ENCODE data around the gene CDH23. TPM values are rescaled to one million over a fixed set of nuclear protein-coding genes. Genes with fewer than 3 reads are reported as not detected.

Gene CDH23
- total and polyA plus RNA-seq, 10 of the 15 experiments (the other 5 are each of a cell fraction or from before 2014, with no cell fraction given), result 0.09 to 0.40 (median 0.15) TPM; not detected in 1

- TF ChIP-seq E2F8 (IDR thresholded peaks at IDR 0.05; ENCODE audit: low read depth, partially characterized antibody), result no peak
Measured at GRCh38 chr10:71568896-71569492, 172.3 kb downstream of the CDH23 start (continued).

GRCh38 chr10:71569775-71570588 lies 173.3 kb downstream of the CDH23 start:
- WGBS (ENCODE audit: insufficient coverage, insufficient replicate concordance, low lambda C conversion rate, missing lambda C conversion rate), result 20% methylated on average over 6 of the region's 6 CpGs
- SMC1A ChIA-PET (ENCODE audit: uncharacterized antibody, unreplicated experiment), result interaction anchor here (0.6 to 4.1 kb wide), 28 partner anchors 9 to 1567 kb away, joined by 3 to 29 read pairs (median 4); partner anchors contain the start of gene SLC29A3
- H3K4me2 ChIP-seq (ENCODE audit: control insufficient read depth, insufficient read depth), result no peak overlapping the region
- RAD21 ChIA-PET (ENCODE audit: unreplicated experiment), result interaction anchor here (0.5 to 3.9 kb wide), 11 partner anchors 40 to 255 kb away, joined by 3 to 35 read pairs (median 6); partner anchors contain the start of gene SLC29A3
- H3K79me2 ChIP-seq (ENCODE audit: control insufficient read depth, insufficient read depth, low read length), result no peaks in the 10 kb centered on the region
- H3K9ac ChIP-seq (ENCODE audit: control insufficient read depth, insufficient read depth, low read length), result no peak overlapping the region
- H3K27ac ChIP-seq (ENCODE audit: control insufficient read depth, insufficient read depth), result no peak overlapping the region
- no peak for DNase-seq (ENCODE audit: low read depth, low spot score)
- H3K4me1 ChIP-seq (ENCODE audit: control insufficient read depth, insufficient read depth, low read length), result no peaks in the 10 kb centered on the region
- ATAC-seq, result peak; percentile 86
- H3K36me3 ChIP-seq (ENCODE audit: control insufficient read depth in 2 of 2, insufficient read depth in 2 of 2, low read length in 1 of 2), result no peaks in the 10 kb centered on the region
- no peaks in the 10 kb centered on the region for H3K9me3 ChIP-seq (replicated peaks; ENCODE audit: control insufficient read depth, insufficient read depth, low read length)
- no TSS peak for BruUV-seq (replicated peaks)
- no peak overlapping the region for H3K4me3 ChIP-seq
- H2AFZ ChIP-seq (ENCODE audit: control insufficient read depth, low read depth, low read length), result no peak overlapping the region
- peak; percentile 80 for FAIRE-seq
- CTCF ChIA-PET, result interaction anchor here (0.6 to 6.2 kb wide), 46 partner anchors 8 to 582 kb away, joined by 3 to 148 read pairs (median 4); partner anchors contain the start of gene SLC29A3
- POLR2A ChIA-PET, result interaction anchor here (0.6 kb wide), 1 partner anchor 352 kb away, joined by 3 read pairs; no protein-coding TSS in a partner anchor
- peaks cover 0 to 7% of the 10 kb centered on the region in 2 experiments; a peak in 2 of 4 replicates for H3K27me3 ChIP-seq (replicated peaks in 1 of 2; ENCODE audit: control insufficient read depth in 2 of 2, insufficient read depth in 2 of 2, low read length in 1 of 2)
- in situ Hi-C loops (cut with MboI), result loop anchor here (5.0 kb wide), 1 partner anchor 258 kb away; no protein-coding TSS in a partner anchor
- intact Hi-C loops (cut with micrococcal nuclease; ENCODE audit: unreplicated experiment), result loop anchor here (1.0 to 2.0 kb wide), 5 partner anchors 84 to 256 kb away; partner anchors contain the start of gene SLC29A3
- H4K20me1 ChIP-seq (ENCODE audit: control insufficient read depth, insufficient read depth), result no peaks in the 10 kb centered on the region
- TF ChIP-seq PKNOX1 (IDR thresholded peaks at IDR 0.05), result no peak
- peak; percentile 32; the same call in 1 of the 2 replicates for TF ChIP-seq LARP7 (IDR thresholded peaks at IDR 0.05)
- peak; percentile 84 for TF ChIP-seq NR2F1 (conservative IDR thresholded peaks at IDR 0.05)
- no peak for TF ChIP-seq RCOR1 (conservative IDR thresholded peaks at IDR 0.05; ENCODE audit: low read depth, low read length)
- no peak for TF ChIP-seq MAX (IDR thresholded peaks at IDR 0.05; ENCODE audit: low read depth, low read length)
- peak; percentile 47; the same call in 1 of the 2 replicates for TF ChIP-seq SMARCA5 (IDR thresholded peaks at IDR 0.05)
- TF ChIP-seq YY1 (IDR thresholded peaks at IDR 0.05; ENCODE audit: low read depth, low read length), result 0 out of 2 replicates have a peak, but pooled peaks have one; percentile 38
- no peak for TF ChIP-seq SREBF1 (IDR thresholded peaks at IDR 0.05; ENCODE audit: low read length)
- TF ChIP-seq SMC3 (IDR thresholded peaks at IDR 0.05; ENCODE audit: borderline replicate concordance, low read length), result peak; percentile 89
- no peak for TF ChIP-seq MYB (IDR thresholded peaks at IDR 0.05; ENCODE audit: borderline replicate concordance, low read depth, low read length)
- TF ChIP-seq ZBTB4 (CRISPR knock-in tag; IDR thresholded peaks at IDR 0.05), result no peak
- no peak for TF ChIP-seq IKZF2 (IDR thresholded peaks at IDR 0.05)

Data from GM12878 (cell line).